NCI-H128 (cell line): ENCODE data around the gene PPP1R18.
A peak's percentile ranks its signal among the peaks of the same experiment; 100 is the strongest.
"Not testable (repeated sequence)": the region's sequence is repeated elsewhere in the genome, so short reads cannot be mapped to it uniquely, and the experiment has no call there.

ENCODE experiments used
- DNase-seq: peaks from one replicate; lab custom pipeline; 2025; ENCODE audit not compliant: unreplicated experiment; lab: John Stamatoyannopoulos, UW

Gene PPP1R18

GRCh38 chr6:30686009-30686907, at the start of gene PPP1R18:
Gene PPP1R18, minus strand, starts transcription at chr6:30686645. Its CDS starts 627 bp downstream, at chr6:30686018.
- DNase-seq = no peak

GRCh38 chr6:30735668-30736314, 49.3 kb upstream of the PPP1R18 start:
- DNase-seq = no peak

- DNase-seq = no peak
Observed at GRCh38 chr6:30732237-30732943, 45.9 kb upstream of the PPP1R18 start.

GRCh38 chr6:30730601-30731435, 44.4 kb upstream of the PPP1R18 start:
- peak; percentile 53 for DNase-seq

GRCh38 chr6:30727920-30728553, 41.6 kb upstream of the PPP1R18 start:
- DNase-seq = no peak

GRCh38 chr6:30726506-30727413, 40.3 kb upstream of the PPP1R18 start:
- no peak for DNase-seq

- no peak for DNase-seq
Observed at GRCh38 chr6:30725713-30726505, 39.5 kb upstream of the PPP1R18 start.

- no peak for DNase-seq
Observed at GRCh38 chr6:30724906-30725667, 38.6 kb upstream of the PPP1R18 start.

- not testable (repeated sequence) for DNase-seq
Observed at GRCh38 chr6:30723843-30724741, 37.6 kb upstream of the PPP1R18 start.

GRCh38 chr6:30723159-30723842, 36.9 kb upstream of the PPP1R18 start:
- not testable (repeated sequence) for DNase-seq

GRCh38 chr6:30722280-30723112, 36.1 kb upstream of the PPP1R18 start:
- DNase-seq = peak; percentile 47

GRCh38 chr6:30722025-30722279, 35.5 kb upstream of the PPP1R18 start:
- not testable (repeated sequence) for DNase-seq

GRCh38 chr6:30721198-30722024, 35.0 kb upstream of the PPP1R18 start:
- DNase-seq = peak; percentile 72

GRCh38 chr6:30720738-30721197, 34.3 kb upstream of the PPP1R18 start:
- DNase-seq = peak; percentile 22
